ENCODE measurements around the gene CACHD1. TPM values are rescaled to one million over a fixed set of nuclear protein-coding genes. Genes with fewer than 3 reads are reported as not detected.

Gene CACHD1
- total RNA-seq, 1 donor: 7.3 TPM

GRCh38 chr1:64433308-64433707 is 36.6 kb upstream of the CACHD1 start:
- TF ChIP-seq CTCF (IDR thresholded peaks at IDR 0.05; ENCODE audit: insufficient read depth, low read length): no peak
- H3K4me3 ChIP-seq (ENCODE audit: low read depth, low read length): no peak overlapping the region
- DNase-seq (ENCODE audit: low read depth): no peak

DNA sequence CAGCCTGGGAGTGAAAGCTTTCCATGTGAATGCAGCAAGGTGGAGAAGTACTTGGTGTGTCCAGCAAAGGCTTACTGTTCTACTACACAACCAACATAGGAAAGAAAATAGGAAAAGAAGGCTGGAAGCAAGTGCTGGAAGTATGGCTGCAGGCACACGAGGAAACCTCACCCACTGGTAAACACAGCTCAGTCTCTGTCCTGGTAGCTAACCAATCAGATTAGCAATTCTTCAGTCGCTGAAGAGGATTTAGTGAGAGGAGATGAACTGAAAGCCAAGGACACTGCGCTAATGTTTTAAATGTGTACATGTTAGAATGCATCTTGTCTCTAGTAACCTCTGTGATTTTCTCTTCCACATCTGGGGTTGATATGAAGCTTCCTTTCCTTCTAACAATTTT is 36.2 kb upstream of the CACHD1 start:
- DNase-seq (ENCODE audit: low read depth): no peak
- H3K4me3 ChIP-seq (ENCODE audit: low read depth, low read length): no peak overlapping the region
- TF ChIP-seq CTCF (IDR thresholded peaks at IDR 0.05; ENCODE audit: insufficient read depth, low read length): no peak

- DNase-seq (ENCODE audit: low read depth): no peak
- no peak for TF ChIP-seq CTCF (IDR thresholded peaks at IDR 0.05; ENCODE audit: insufficient read depth, low read length)
- H3K4me3 ChIP-seq (ENCODE audit: low read depth, low read length): no peak overlapping the region
Measured at GRCh38 chr1:64435000-64435399, 34.9 kb upstream of the CACHD1 start.

DNA sequence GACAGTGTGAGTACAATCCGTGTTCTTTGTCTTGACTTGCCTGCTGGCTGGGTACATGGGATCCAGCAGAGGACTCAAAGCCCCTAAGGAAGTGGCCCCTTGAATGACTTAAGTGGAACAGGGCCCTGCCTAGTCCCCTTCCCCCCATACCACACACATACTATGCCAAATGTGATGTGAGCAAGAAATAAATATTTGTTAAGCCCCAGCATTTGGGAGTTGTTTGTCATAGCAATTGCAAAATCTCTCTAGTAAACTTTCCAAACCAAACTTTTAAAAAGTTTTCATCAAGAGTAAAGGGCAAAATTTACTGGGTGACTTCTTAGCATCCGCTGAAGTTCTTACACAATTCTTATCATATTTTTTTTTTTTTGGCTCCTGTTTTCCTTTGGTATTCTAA is 32.5 kb upstream of the CACHD1 start:
- no peak for TF ChIP-seq CTCF (IDR thresholded peaks at IDR 0.05; ENCODE audit: insufficient read depth, low read length)
- no peak for DNase-seq (ENCODE audit: low read depth)
- no peak overlapping the region for H3K4me3 ChIP-seq (ENCODE audit: low read depth, low read length)

- no peak for DNase-seq (ENCODE audit: low read depth)
- no peak for TF ChIP-seq CTCF (IDR thresholded peaks at IDR 0.05; ENCODE audit: insufficient read depth, low read length)
- no peak overlapping the region for H3K4me3 ChIP-seq (ENCODE audit: low read depth, low read length)
Measured at GRCh38 chr1:64440183-64440826, 29.6 kb upstream of the CACHD1 start.

GRCh38 chr1:64451440-64451839 is 18.5 kb upstream of the CACHD1 start:
- H3K4me3 ChIP-seq (ENCODE audit: low read depth, low read length): no peak overlapping the region
- no peak for TF ChIP-seq CTCF (IDR thresholded peaks at IDR 0.05; ENCODE audit: insufficient read depth, low read length)
- DNase-seq (ENCODE audit: low read depth): no peak

DNA sequence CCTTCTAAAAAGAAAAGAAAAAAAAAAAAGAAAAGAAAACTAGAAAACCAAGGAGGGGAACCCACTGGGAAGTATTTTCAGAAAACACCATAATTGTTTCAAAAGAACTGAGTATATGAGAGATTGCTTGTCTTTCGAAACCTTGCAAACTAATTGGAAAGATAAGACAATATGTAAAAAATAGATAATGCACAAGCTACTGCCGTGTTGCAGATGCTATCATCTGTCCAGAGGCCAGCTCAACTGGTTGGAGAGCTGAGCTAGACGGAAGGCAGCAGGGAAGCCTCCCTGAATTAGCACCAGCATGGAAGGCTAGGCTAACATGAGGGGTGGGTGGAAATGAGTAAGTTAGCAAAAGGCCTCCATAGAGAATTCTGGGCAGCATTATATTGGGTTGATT is 16.2 kb upstream of the CACHD1 start:
- no peak for TF ChIP-seq CTCF (IDR thresholded peaks at IDR 0.05; ENCODE audit: insufficient read depth, low read length)
- no peak for DNase-seq (ENCODE audit: low read depth)
- no peak overlapping the region for H3K4me3 ChIP-seq (ENCODE audit: low read depth, low read length)

Data from fibroblast of the aortic adventitia (primary cell).